ENCODE results near the gene HOXC10.

DNA sequence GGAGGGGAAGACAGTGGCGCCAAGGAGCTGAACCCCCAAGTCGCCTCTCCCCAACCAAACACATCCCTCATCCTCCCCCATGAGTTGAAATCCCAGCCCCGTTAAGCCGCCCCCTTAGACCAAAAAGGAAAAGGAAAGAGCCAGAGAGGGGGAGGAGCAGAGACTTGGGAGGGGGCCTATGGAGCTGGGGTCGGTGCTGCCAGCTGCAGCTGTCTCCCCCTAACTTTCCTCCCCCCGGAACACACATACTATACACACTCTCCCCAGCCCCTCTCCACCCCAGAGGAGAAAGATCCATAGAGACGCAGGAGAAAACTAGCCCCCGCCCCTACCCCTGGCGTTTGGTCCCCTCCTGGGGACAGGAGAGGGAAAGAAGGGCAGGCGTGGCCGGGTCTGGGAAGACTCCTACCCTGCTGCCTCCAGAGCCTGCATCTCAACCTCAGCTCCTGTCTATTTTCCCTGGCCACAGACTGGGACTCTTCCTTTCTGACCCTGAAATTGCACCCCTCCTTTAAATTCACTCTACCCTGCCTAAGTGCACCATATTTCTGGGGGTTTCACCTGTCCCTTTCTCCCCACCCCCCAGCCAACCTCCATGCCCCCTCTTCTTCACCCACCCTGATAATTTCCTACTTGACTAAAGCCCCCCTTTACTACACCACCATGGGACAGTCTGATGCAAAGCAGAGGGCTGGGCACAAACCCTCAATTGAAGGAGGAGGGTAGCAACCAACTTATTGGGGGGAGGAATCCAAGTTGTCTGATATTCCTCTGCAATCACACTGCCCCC is 13.4 kb downstream of the HOXC10 start:
- TF ChIP-seq, protein P1, sequence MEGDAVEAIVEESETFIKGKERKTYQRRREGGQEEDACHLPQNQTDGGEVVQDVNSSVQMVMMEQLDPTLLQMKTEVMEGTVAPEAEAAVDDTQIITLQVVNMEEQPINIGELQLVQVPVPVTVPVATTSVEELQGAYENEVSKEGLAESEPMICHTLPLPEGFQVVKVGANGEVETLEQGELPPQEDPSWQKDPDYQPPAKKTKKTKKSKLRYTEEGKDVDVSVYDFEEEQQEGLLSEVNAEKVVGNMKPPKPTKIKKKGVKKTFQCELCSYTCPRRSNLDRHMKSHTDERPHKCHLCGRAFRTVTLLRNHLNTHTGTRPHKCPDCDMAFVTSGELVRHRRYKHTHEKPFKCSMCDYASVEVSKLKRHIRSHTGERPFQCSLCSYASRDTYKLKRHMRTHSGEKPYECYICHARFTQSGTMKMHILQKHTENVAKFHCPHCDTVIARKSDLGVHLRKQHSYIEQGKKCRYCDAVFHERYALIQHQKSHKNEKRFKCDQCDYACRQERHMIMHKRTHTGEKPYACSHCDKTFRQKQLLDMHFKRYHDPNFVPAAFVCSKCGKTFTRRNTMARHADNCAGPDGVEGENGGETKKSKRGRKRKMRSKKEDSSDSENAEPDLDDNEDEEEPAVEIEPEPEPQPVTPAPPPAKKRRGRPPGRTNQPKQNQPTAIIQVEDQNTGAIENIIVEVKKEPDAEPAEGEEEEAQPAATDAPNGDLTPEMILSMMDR (IDR thresholded peaks at IDR 0.05) = no peak
- no peak for TF ChIP-seq POLR2A (IDR thresholded peaks at IDR 0.05)
